K562 (cell line): ENCODE data around the gene FGD1. TPM values are rescaled to one million over a fixed set of nuclear protein-coding genes. Genes with fewer than 3 reads are reported as not detected.

Experiments used
- ASH1L ChIP-seq: fragments of 450-650 bp; IDR thresholded peaks from 2 replicates; pipeline ENCODE4 v1.6.1; 2018; ENCODE audit warnings: borderline replicate concordance, mild to moderate bottlenecking, low read depth; ENCODE audit not compliant: partially characterized antibody
- CC2D1A ChIP-seq: fragments of 450-650 bp; IDR thresholded peaks from 2 replicates; pipeline ENCODE4 v1.6.1; 2017; ENCODE audit warnings: mild to moderate bottlenecking
- FOXK1 ChIP-seq: sonication (generic); formaldehyde crosslinking; IDR thresholded peaks from 2 replicates; pipeline ENCODE4 v1.8.0; 2022; ENCODE audit warnings: missing genetic modification reagents, mild to moderate bottlenecking, borderline replicate concordance
- FOXK2 ChIP-seq, 2 experiments: fragments of 450-650 bp; IDR thresholded peaks in 1 of 2; conservative IDR thresholded peaks in 1 of 2; 2 replicates each; pipeline ENCODE4 v1.6.1; 2016; ENCODE audit warnings: low read depth in 2 of 2, mild to moderate bottlenecking in 1 of 2
- GABPA ChIP-seq: fragments of 200-800 bp; sonication (Bioruptor generic); conservative IDR thresholded peaks from 2 replicates; pipeline ENCODE4 v1.6.1; 2016; ENCODE audit warnings: low read depth, missing genetic modification characterization, missing compliant biosample characterization
- HES1 ChIP-seq: fragments of 450-650 bp; IDR thresholded peaks from 2 replicates; pipeline ENCODE4 v1.6.1; 2016; ENCODE audit warnings: low read depth, mild to moderate bottlenecking, moderate library complexity
- HNRNPL ChIP-seq: fragments of 200-400 bp; formaldehyde crosslinking; IDR thresholded peaks from 2 replicates; pipeline ENCODE4 v1.6.1; 2017; ENCODE audit warnings: low read depth, mild to moderate bottlenecking, low read length
- MAFF ChIP-seq: IDR thresholded peaks from 2 replicates; pipeline ENCODE4 v1.6.1; 2012; ENCODE audit warnings: low read length, improper control_type of control experiment
- POLR2A ChIP-seq: fragments of 450-650 bp; conservative IDR thresholded peaks from 2 replicates; pipeline ENCODE4 v1.6.1; 2016
- ZNF507 ChIP-seq: conservative IDR thresholded peaks from 2 replicates; pipeline ENCODE4 v1.6.1; 2017; ENCODE audit warnings: missing genetic modification characterization, missing compliant biosample characterization
- ZNF592 ChIP-seq: fragments of 450-650 bp; IDR thresholded peaks from 2 replicates; pipeline ENCODE4 v1.6.1; 2017; ENCODE audit warnings: antibody characterized with exemption, mild to moderate bottlenecking
- ZNF717 ChIP-seq: fragments of 250-450 bp; sonication (Bioruptor Pico); IDR thresholded peaks from 2 replicates; pipeline ENCODE4 v1.5.0; 2021
- ZNF75A ChIP-seq: fragments of 450-650 bp; formaldehyde crosslinking; IDR thresholded peaks from 2 replicates; pipeline ENCODE4 v1.4.0; 2020; ENCODE audit warnings: mild to moderate bottlenecking
- polyA plus RNA-seq, 8 experiments: library from polyadenylated mRNA; depleted of rRNA in 4 of 8; stranded (reverse) in 5 of 8; unstranded in 3 of 8; fragments of >200 nt; fragmentation: Nextera tagmentation in 2 of 8; fragmentation: Illumina TruSeq in 1 of 8; extraction: Ambion mirVana in 2 of 8; extraction: Trizol in 1 of 8; gene quantifications; 2 replicates each; pipeline versions ENCODE4 v1.2.1 to v1.2.3, GENCODE V29; 2011 to 2014; ENCODE audit warnings: inconsistent platforms in 1 of 8, missing spikeins in 1 of 8
- total RNA-seq, 7 experiments: library from RNA; depleted of rRNA in 6 of 7; stranded (reverse); fragments of >200 nt in 6 of 7; fragmentation: Illumina TruSeq in 2 of 7; extraction: Trizol in 2 of 7; gene quantifications; 2 replicates each; pipeline versions ENCODE4 v1.2.1 to v1.2.3, GENCODE V29; 2011 to 2021; ENCODE audit warnings: low replicate concordance in 1 of 7
- TF ChIP-seq, protein P1 (sequence below), 2 experiments: IDR thresholded peaks; 2 replicates each; pipeline ENCODE4 v1.6.1; 2012; ENCODE audit warnings: improper control_type of control experiment in 2 of 2, low read depth in 2 of 2, low read length in 2 of 2, borderline replicate concordance in 1 of 2

FGD1 gene
- total and polyA plus RNA-seq, 9 of the 15 experiments (the other 6 are each of a cell fraction or from before 2014, with no cell fraction given): 0.01 to 0.09 (median 0.04) TPM; not detected in 2

DNA sequence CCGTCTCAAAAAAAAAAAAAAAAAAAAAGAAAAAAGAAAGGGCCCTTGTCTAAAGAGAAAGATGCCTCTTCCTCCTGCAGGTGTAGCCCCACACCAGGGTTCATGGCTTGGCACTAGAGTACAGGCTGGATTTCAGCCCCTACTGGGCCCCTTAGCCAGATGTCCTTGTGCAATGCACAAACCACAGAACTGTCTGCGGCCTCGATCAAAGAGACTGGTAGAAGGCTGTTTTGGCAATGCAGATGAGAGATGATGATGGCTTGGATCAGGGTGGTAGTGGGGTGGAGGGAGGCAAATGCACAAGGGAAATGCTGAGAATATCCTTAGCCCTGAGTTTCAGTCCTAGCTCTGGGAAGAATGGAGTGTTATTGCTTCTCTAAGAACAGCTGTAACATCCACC, 82.3 kb downstream of the FGD1 start (continued):
- TF ChIP-seq FOXK1 (CRISPR knock-in tag) (no peak), CC2D1A (no peak), HNRNPL (no peak), FOXK2 (conservative IDR thresholded peaks at IDR 0.05 in 1 of 2, IDR thresholded peaks at IDR 0.05 in 1 of 2; ENCODE audit: low read depth in 2 of 2) (no peak), GABPA (tag) (no peak), ZNF592 (no peak), HES1 (no peak), POLR2A (no peak), ZNF507 (tag) (no peak), ZNF75A (CRISPR knock-in tag) (no peak), ZNF717 (CRISPR knock-in tag) (no peak), MAFF (no peak), ASH1L (no peak)
- TF ChIP-seq, protein P1, sequence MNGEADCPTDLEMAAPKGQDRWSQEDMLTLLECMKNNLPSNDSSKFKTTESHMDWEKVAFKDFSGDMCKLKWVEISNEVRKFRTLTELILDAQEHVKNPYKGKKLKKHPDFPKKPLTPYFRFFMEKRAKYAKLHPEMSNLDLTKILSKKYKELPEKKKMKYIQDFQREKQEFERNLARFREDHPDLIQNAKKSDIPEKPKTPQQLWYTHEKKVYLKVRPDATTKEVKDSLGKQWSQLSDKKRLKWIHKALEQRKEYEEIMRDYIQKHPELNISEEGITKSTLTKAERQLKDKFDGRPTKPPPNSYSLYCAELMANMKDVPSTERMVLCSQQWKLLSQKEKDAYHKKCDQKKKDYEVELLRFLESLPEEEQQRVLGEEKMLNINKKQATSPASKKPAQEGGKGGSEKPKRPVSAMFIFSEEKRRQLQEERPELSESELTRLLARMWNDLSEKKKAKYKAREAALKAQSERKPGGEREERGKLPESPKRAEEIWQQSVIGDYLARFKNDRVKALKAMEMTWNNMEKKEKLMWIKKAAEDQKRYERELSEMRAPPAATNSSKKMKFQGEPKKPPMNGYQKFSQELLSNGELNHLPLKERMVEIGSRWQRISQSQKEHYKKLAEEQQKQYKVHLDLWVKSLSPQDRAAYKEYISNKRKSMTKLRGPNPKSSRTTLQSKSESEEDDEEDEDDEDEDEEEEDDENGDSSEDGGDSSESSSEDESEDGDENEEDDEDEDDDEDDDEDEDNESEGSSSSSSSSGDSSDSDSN (IDR thresholded peaks at IDR 0.05; ENCODE audit: borderline replicate concordance in 1 of 2, low read depth in 2 of 2, low read length in 2 of 2): no peak
